Adrenal gland (tissue), 5 donors: ENCODE measurements around the gene SGMS1.
"Not testable (repeated sequence)": the region's sequence is repeated elsewhere in the genome, so short reads cannot be mapped to it uniquely, and the experiment has no call there.

Experiments
- CTCF ChIP-seq, 6 experiments: fragments of 450-650 bp in 4 of 6; fragments of 200-600 bp in 2 of 6; sonication (generic) in 1 of 6; IDR thresholded peaks; 1 replicate in 5 of 6; 2 replicates in 1 of 6; pipeline versions ENCODE4 v1.5.1 to v1.8.0; 2016 to 2021; ENCODE audit warnings: antibody characterized with exemption in 6 of 6, mild to moderate bottlenecking in 2 of 6, moderate library complexity in 1 of 6
- POLR2A ChIP-seq, 2 donors: fragments of 450-650 bp; IDR thresholded peaks; one replicate each; pipeline ENCODE4 v1.6.1; 2017; ENCODE audit warnings: antibody characterized with exemption in 2 of 2, mild to moderate bottlenecking in 2 of 2, moderate library complexity in 1 of 2
- donor health status: DM: no; HTN: no; CAD: no.

GRCh38 chr10:50267877-50268276 lies 355.9 kb downstream of the SGMS1 start:
- TF ChIP-seq POLR2A, CTCF (IDR thresholded peaks at IDR 0.05): not testable (repeated sequence)
